ENCODE results near the gene LCORL.
"Not testable (repeated sequence)": the region's sequence is repeated elsewhere in the genome, so short reads cannot be mapped to it uniquely, and the experiment has no call there.

LCORL gene

DNA sequence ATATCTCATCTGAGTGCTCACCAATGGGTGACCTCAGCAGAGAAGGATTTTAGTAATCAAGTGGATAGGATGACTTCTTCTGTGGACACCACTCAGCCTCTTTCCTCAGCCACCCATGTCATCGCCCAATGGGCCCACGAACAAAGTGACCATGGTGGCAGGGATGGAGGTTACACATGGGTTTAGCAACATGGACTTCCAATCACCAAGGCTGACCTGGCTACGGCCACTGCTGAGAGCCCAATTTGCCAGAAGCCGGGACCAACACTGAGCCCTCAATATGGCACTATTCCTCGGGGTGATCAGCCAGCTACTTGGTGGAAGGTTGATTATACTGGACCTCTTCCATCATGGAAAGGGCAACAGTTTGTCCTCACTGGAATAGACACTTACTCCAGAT is 97.4 kb downstream of the LCORL start:
- DNase-seq, result no peak

DNA sequence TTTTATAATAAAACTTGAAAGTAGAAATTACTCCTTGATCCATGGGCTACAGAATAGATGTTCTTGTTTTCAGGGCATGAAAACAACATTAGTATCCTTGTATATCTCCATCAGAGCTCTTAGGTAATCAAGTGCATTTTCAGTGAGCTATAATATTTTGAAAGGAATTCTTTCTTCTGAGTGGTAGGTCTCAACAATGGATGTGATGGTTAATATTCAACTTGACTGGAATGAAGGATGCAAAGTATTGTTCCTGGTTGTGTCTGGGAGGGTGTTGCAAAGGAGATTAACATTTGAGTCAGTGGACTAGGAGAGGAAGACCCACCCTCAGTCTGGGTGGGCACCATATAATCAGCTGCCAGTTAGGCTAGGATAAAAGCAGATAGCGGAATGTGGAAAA is 100.1 kb downstream of the LCORL start:
- no peak for DNase-seq

DNA sequence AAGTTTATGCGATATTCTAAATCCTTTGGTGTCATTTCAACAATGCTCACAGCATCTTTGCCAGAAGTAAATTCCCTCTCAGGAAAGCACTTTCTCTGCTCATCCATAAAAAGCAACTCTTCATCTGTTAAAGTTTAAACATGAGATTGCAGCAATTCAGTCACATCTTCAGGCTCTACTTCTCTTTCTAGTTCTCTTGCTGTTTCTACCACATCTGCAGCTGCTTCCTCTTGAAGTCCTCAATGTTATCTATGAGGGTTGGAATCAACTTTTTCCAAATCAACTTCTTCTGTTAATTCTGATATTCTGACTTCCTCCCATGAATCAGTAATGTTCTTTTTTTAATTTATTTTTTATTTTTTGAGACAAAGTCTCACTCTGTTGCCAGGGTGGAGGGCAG is 100.9 kb downstream of the LCORL start:
- DNase-seq, result no peak

DNA sequence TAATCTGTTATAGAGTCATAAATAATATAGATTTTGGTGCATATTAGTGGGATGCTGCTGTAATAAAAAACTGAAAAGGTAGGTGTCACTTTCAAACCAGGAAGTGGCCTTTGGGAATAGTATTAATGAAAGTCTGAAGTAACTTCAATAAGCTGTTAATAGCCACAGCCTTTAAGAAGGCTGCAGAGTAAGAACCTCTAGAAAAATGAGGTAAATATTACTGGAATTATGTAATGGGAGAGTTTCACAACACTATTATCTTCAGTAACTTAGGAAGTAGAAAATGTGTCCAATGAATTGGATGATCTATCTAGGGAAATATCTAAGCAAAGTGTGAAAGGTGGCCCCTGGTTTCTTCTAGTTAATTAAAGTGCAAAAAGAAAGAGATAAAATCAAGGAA is 106.1 kb downstream of the LCORL start:
- DNase-seq, result no peak

DNA sequence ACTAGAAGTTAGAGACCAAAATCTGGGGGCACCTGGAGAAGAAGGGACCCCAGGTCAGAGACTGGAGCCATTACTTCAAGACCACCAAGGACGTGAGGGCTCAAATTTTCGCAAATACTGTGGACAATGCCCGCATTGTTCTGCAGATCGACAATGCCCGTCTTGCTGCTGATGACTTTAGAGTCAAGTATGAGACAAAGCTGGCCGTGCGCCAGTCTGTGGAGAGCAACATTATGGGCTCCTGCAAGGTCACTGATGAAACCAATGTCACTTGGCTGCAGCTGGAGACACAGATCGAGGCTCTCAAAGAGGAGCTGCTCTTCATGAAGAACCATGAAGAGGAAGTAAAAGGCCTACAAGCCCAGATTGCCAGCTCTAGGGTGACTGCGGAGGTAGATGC is 109.5 kb downstream of the LCORL start:
- no peak for DNase-seq

DNA sequence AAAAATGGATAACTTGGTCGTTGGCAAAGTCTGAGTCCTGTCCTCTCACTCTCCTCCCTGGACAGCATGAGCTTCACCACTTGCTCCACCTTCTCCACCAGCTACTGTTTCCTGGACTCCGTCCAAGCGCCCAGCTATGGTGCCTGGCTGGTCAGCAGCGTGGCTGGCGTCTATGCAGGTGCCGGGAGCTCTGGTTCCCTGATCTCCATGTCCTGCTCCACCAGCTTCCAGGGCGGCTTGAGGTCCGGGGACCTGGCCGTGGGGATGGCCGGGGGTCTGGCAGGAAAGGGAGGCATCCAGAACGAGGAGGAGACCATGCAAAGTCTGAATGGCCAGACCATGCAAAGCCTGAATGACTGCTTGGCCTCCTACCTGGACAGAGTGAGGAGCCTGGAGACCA is 109.9 kb downstream of the LCORL start:
- no peak for DNase-seq

DNA sequence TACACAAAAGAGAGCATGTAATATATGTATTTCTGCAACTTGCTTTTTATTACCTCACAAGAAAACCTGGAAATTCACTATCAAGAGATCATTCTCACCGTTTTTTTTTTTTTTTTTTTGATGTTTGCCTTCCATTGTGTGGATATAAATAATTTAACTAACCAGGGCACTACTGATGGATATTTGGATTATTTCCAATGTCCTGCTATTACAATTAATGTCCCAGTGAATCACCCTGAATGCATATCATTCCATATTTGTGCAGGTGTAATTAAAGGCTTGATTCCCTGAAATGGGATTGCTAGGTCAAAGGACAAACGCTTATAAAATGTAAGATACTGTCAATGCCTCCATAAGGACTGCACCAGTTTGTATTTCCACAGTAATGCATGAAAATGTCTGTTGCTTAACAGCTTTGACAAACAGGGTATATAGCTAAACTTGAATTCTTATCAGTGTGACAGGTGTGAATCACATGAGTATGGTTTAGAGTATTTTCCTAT is 123.0 kb downstream of the LCORL start:
- DNase-seq, result no peak

DNA sequence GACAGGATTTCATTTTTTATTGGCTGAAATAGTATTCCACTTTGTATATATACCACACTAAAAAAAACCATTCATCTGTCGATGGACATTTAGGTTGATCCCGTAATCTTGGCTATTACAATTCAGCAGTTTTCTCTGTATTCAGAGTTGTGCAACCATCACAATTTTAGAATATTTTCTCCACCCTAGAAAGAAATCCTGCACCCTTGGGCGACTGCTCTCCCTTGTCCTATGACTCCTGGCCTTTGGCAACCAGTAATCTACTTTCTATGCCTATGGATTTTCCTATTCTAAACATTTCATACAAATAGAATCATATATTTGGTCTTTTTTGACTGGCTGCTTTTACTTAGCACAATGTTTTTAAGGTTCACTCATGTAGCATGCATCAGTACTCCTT is 126.1 kb downstream of the LCORL start:
- no peak for DNase-seq

DNA sequence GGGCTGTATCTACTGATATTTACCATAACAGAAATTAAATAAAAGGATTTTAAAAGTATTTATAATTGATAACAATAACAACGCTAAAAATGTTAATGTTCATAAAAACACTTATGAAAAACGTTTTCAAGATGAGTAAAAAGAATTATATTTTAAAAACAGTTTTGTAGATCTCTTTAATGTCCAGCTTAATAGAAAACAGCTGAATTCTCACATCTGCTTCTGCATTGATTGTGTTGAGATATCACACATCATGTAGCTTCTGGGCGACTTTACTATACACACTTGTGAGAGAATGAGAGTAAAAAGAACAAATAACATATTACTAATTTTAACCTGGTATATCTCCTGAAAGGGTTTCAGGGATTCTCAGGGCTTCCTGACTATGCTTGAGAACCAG is 127.1 kb downstream of the LCORL start:
- no peak for DNase-seq

DNA sequence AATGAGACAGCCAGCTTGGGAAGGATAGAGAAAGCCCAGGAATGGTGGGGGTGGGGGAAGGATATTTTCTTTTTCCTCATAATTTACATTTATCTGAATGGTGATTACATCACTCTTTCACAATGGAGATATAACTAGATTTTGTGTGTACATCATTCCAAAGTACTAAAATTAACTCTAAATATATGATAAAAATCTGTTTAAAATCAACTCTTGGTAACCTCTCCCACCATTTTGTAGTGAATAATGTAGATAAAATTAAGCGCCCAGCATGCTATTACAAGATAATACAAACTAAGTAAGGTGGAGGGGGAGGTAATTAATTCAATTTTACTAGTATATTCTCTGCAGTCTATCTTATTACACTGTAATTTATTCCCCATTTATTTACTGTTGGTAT is 131.9 kb downstream of the LCORL start:
- DNase-seq, result no peak

DNA sequence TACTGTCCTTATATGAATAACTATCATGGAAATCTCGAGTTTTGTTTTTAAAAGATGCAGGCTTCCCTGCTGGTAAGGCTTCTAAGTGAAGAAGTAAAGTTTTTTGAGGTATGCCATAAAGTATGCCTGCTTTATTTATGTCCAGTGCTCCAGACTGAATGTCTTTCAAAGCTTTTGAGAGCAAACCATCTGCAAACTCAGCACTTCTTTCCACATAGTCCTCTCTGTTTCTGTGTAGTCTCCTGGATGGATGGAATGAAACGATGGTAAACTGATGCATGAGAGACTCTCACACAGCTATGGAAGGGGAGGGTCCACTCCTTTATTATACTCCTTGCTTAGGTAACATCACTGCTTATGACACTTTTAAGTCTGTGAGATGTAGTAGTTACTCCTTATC is 137.0 kb downstream of the LCORL start:
- no peak for DNase-seq

DNA sequence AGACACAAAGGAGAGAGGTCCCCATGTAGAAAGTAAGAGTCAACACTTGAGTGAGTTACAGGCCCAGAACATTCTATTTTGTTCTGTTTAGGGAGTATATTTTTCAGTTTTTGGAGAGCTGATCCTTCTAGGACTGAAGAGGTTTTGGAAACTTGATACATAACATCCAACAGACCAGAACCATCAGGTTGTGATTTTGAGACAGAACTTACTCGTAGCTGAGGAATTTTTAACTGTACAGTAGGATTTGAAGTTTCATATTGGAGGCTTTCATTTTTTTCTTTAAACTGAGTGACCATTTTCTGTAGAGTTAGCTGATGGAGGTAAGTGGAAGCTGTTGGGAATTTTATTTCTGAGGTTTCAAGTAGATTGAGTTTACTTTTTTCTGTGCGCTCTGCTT is 137.5 kb downstream of the LCORL start:
- no peak for DNase-seq

DNA sequence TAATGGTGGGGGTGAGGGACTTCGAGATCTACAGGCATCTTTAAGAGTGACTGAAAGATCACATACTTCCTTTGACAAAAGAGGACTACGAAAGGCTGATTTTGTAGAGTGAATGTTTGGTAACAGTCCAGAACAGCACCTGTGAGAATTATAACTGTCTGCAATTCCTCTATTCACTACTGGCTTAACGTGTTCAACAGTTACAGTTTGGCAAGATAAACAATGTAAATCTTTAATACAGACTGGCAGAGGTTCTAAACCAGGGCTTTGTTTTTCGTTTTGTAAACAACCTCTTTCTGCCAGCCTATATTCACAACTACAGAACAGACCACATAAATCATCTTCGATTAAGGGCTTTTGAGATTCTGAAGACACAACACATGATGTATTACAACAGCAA is 143.9 kb downstream of the LCORL start:
- DNase-seq, result no peak

DNA sequence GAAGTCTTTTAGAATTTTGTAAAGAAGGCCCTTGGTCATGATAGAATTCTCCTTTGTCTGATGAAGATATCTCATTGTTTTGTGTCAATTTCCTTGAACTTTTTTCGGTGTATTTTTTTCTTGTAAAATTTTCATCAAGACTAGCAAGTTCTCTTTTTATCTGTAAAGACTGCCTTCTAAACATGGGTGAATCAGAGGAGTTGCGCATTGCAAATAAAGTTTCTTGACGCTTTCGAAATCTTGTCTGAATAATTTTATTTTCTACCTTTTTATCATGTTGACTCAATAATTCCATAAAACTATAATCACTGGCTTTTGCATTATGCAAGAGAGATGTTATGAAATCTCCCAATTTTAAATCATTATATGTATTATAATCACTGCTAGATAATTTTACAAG is 144.6 kb downstream of the LCORL start:
- no peak for DNase-seq

DNA sequence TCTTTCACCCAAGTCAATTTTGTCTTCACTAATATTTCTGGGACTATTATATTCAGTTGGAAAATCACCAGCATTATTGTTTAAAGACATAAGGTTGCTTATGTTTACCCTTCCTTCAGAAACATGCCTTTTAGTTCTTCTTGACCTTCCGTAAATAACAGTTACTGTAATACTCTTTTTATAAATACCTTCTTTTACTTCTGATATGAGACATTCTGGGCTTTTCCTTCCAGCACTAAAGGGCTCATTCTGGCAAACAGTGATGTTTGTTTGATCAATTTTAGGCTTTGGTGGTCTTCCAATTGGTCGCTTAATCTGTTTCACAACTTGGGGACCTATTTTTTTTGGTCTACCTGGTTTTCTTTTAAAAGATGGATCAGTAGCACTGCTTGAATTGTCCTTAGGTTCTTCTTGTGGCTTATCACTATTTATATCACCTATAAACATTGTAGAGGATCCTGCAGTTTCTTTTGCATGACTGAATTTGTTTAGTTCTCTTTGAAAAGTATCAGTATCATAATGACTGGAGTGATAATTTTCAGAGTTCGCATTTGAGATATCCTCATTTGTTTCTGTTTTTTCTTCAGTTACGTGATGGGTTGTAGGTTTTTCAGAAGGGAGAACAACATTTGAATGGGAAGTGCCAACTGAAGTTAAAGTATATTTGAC is 146.0 kb downstream of the LCORL start:
- DNase-seq, result no peak

DNA sequence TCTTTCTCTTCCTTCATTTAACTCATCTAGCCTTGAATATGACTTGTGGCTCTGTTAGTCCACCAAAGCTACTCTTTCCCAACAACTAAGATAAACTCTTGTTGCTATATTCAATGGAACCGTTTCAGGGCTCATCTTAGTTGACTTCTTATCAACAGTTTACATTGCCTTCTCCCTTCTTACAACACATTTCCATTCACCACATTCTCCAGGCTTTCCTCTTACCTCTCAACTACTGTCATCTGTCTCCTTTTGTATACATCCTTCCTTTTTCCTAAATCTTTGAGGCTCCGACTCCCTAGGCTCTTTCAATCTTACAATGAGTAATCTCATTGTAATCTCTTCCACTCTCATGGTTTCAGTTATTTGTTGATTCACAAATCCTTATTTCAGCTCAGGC is 152.2 kb downstream of the LCORL start:
- DNase-seq, result no peak

DNA sequence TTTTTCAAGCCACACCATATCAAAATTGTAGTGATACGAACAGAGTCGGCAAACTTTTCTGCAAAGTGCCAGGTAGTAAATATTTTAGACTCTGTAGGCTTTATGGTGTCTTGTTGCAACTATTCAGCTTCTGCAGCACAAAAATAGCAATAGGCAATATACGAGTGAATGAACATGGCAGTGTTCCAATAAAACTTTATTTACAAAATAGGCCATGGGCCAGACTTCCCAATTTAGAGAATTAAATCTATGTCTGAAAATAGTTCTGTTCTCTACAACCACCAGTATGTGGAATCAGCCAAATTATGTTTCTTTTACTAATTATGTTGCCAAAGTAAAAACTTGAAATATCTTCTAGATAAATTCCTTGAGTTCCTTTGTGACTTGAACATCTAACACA is 154.3 kb downstream of the LCORL start:
- no peak for DNase-seq

DNA sequence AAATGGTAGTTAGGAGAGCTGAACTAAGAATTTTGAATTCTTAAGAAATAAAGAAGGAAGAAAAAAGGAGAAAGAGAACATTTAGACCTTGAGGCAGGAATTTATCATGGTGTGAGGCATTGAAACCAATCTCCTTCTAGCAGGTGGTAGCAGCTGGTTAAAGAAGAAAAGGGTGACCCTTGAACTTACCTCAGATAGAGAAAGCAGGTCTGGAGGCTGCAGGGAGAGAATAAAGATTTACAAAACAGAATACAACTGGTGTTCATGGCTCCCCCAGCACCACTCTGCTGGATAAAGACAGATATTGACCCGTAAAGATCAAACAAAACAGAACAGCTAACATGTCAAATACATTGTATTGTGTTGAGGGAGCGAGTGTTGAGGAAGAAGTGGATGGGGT is 154.7 kb downstream of the LCORL start:
- DNase-seq, result no peak

DNA sequence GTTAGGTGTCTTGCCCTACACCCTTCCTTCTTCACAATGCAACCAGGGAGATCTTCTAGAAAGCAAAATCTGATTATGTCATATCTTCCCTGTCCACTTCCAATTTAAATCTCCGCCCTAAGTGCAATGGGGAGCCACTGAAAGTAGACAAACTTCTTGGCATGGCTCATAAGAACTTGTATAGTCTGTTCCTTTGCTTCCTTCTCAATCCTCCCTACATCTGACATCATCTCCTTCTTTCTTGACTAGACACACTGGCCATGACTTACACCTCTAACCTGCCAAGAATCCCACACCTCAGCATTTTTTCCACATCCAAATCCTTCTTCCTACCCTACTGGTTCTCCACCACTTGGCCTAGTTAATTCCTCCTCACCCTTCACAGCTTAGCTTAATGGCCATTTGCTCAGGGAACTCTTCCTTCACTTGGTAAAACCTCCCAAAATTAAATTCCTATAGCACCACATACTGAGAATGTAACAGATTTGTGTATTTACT is 155.6 kb downstream of the LCORL start:
- no peak for DNase-seq

DNA sequence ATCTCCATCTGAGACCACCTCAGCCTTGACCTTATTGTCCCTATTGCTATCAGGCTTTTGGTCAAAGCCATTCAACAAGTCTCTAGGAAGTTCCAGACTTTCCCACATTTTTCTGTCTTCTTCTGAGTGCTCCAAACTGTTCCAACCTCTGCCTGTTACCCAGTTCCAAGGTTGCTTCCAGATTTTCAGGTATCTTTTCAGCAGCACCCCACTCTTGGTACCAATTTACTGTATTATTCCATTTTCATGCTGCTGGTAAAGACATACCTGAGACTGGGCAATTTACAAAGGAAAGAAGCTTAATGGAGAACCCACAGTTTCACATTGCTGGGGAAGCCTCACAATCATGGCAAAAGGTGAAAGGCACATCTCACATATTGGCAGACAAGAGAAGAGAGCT is 159.6 kb downstream of the LCORL start:
- DNase-seq, result not testable (repeated sequence)

DNA sequence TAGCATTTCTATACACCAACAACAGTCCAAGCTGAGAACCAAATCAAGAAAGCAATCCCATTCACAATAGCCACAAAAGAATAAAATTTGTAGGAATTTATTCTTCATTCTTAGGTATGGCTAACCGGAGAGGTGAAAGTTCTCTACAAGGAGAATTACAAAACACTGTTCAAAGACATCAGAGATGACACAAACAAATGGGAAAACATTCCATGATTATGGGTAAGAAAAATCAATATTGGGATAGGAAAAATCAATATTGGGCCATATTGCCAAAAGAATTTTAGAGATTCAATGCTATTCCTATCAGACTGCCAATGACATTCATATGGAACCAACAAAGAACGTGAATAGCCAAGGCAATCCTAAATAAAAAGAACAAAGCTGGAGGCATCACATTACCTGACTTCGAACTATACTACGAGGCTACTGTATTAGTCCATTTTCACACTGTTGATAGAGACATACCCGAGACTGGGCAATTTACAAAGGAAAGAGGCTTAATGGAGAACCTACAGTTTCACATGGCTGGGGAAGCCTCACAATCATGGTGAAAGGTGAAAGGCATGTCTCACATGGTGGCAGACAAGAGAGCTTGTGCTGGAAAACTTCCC is 161.7 kb downstream of the LCORL start:
- no peak for DNase-seq

DNA sequence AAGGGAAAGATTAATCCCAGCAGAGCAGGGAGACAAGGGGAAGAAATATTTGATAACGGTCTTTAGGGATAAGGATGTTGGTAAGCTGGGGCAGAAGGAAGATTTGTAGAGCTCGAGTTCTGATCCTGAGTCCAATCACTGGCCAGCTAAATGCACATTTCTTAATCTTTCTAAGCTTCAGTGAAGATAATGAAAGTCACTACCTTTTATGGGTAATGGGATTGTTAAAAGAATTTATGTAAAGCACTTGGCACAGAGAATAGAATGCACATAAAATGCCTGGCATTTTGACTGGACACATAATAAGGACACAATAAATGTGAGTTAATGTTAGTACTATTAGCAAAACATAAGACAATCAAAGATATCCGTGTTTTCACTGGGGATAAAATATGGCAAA is 167.5 kb downstream of the LCORL start:
- DNase-seq, result no peak

DNA sequence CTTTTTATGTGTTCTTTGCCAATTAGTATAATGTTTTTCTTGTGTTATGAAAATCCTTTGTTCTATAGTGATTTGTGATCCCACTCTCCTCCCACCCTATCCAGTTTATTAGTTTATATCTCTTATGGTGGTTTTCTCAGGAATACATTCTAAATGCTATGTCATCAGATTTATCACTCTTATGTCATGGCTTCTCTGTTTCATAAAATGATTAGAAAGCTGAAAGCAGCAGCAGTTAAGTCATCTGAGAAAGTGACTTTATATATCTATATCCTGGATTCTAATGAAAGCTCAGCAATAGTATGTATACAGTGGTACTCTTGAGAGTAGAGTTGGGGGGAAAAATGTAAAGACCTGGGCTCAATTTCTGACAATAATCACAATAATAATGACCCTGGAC is 169.6 kb downstream of the LCORL start:
- DNase-seq, result no peak

DNA sequence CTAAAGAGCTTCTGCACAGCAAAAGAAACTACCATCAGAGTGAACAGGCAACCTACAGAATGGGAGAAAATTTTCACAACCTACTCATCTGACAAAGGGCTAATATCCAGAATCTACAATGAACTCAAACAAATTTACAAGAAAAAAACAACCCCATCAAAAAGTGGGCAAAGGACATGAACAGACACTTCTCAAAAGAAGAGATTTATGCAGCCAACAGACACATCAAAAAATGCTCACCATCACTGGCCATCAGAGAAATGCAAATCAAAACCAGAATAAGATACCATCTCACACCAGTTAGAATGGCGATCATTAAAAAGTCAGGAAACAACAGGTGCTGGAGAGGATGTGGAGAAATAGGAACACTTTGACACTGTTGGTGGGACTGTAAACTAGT is 171.3 kb downstream of the LCORL start:
- DNase-seq, result not testable (repeated sequence)

DNA sequence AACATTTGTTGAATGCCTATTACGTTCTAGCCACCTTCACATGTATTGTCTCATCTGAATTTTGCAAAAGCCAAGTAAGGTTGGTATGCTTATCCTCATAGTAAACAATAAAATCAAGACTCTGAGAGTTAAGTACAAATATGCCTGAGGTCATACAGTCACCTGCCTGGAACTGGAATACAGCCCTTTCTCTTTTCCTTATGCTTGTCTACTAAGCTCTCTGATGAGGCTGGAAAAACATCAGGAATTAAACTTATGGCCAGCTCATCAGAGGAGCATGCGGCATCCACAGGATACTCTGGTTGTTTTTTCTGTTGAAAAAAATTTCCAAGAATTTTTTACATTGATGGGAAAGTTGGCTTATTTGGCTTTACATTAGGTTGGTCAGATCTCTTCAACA is 175.3 kb downstream of the LCORL start:
- DNase-seq, result no peak

Measured in activated CD4-positive, alpha-beta T cell treated with anti-CD3 and anti-CD28 coated beads for 48 hours (primary cell).